ENCODE measurements around the gene NKAIN2. TPM values are rescaled to one million over a fixed set of nuclear protein-coding genes. Genes with fewer than 3 reads are reported as not detected.

The NKAIN2 gene
- total RNA-seq, 1 experiment from 2014 or later: not detected

- Mint-ChIP-seq H3K4me1 (ENCODE audit: low read depth, unreplicated experiment) (no peaks in the 10 kb centered on the region), H3K4me3 (ENCODE audit: low read depth, unreplicated experiment) (no peak overlapping the region), H3K27ac (ENCODE audit: unreplicated experiment) (no peak overlapping the region), H3K9me3 (ENCODE audit: low read depth, unreplicated experiment) (no peaks in the 10 kb centered on the region), H3K36me3 (ENCODE audit: insufficient read depth, unreplicated experiment) (no peaks in the 10 kb centered on the region), H3K27me3 (ENCODE audit: unreplicated experiment) (no peaks in the 10 kb centered on the region)
- intact Hi-C loops (cut with micrococcal nuclease; ENCODE audit: unreplicated experiment): no loop called here
- no TSS peak for BruUV-seq (replicated peaks)
- DNase-seq: no peak
- TF ChIP-seq CTCF (IDR thresholded peaks at IDR 0.05; ENCODE audit: unreplicated experiment): no peak
- CTCF ChIA-PET: no interaction called here
Measured at GRCh38 chr6:124190256-124190655, 386.6 kb downstream of the NKAIN2 start.

GRCh38 chr6:124193132-124193531 lies 389.5 kb downstream of the NKAIN2 start:
- no TSS peak for BruUV-seq (replicated peaks)
- intact Hi-C loops (cut with micrococcal nuclease; ENCODE audit: unreplicated experiment): no loop called here
- H3K9me3 Mint-ChIP-seq (ENCODE audit: low read depth, unreplicated experiment): no peaks in the 10 kb centered on the region
- no peak overlapping the region for H3K27ac Mint-ChIP-seq (ENCODE audit: unreplicated experiment)
- no peaks in the 10 kb centered on the region for H3K36me3 Mint-ChIP-seq (ENCODE audit: insufficient read depth, unreplicated experiment)
- H3K27me3 Mint-ChIP-seq (ENCODE audit: unreplicated experiment): no peaks in the 10 kb centered on the region
- TF ChIP-seq CTCF (IDR thresholded peaks at IDR 0.05; ENCODE audit: unreplicated experiment): no peak
- no peaks in the 10 kb centered on the region for H3K4me1 Mint-ChIP-seq (ENCODE audit: low read depth, unreplicated experiment)
- CTCF ChIA-PET: no interaction called here
- DNase-seq: no peak
- H3K4me3 Mint-ChIP-seq (ENCODE audit: low read depth, unreplicated experiment): no peak overlapping the region

GRCh38 chr6:124197148-124197547 lies 393.5 kb downstream of the NKAIN2 start:
- TF ChIP-seq CTCF (IDR thresholded peaks at IDR 0.05; ENCODE audit: unreplicated experiment): no peak
- Mint-ChIP-seq H3K4me3 (ENCODE audit: low read depth, unreplicated experiment) (no peak overlapping the region), H3K4me1 (ENCODE audit: low read depth, unreplicated experiment) (no peaks in the 10 kb centered on the region), H3K9me3 (ENCODE audit: low read depth, unreplicated experiment) (no peaks in the 10 kb centered on the region), H3K27me3 (ENCODE audit: unreplicated experiment) (no peaks in the 10 kb centered on the region), H3K36me3 (ENCODE audit: insufficient read depth, unreplicated experiment) (no peaks in the 10 kb centered on the region), H3K27ac (ENCODE audit: unreplicated experiment) (no peak overlapping the region)
- BruUV-seq (replicated peaks): no TSS peak
- CTCF ChIA-PET: no interaction called here
- intact Hi-C loops (cut with micrococcal nuclease; ENCODE audit: unreplicated experiment): no loop called here
- DNase-seq: no peak

- no peaks in the 10 kb centered on the region for H3K27me3 Mint-ChIP-seq (ENCODE audit: unreplicated experiment)
- no TSS peak for BruUV-seq (replicated peaks)
- no peak for DNase-seq
- CTCF ChIA-PET: no interaction called here
- no peak for TF ChIP-seq CTCF (IDR thresholded peaks at IDR 0.05; ENCODE audit: unreplicated experiment)
- intact Hi-C loops (cut with micrococcal nuclease; ENCODE audit: unreplicated experiment): no loop called here
- no peaks in the 10 kb centered on the region for H3K4me1 Mint-ChIP-seq (ENCODE audit: low read depth, unreplicated experiment)
- no peaks in the 10 kb centered on the region for H3K36me3 Mint-ChIP-seq (ENCODE audit: insufficient read depth, unreplicated experiment)
- no peak overlapping the region for H3K4me3 Mint-ChIP-seq (ENCODE audit: low read depth, unreplicated experiment)
- H3K27ac Mint-ChIP-seq (ENCODE audit: unreplicated experiment): no peak overlapping the region
- no peaks in the 10 kb centered on the region for H3K9me3 Mint-ChIP-seq (ENCODE audit: low read depth, unreplicated experiment)
Measured at GRCh38 chr6:124199286-124199685, 395.6 kb downstream of the NKAIN2 start.

All from Calu3 (cell line).